H7 (cell line): ENCODE data around the gene WDHD1. TPM values are rescaled to one million over a fixed set of nuclear protein-coding genes. Genes with fewer than 3 reads are reported as not detected.
A peak's percentile ranks its signal among the peaks of the same experiment; 100 is the strongest.
"Not testable (repeated sequence)": the region's sequence is repeated elsewhere in the genome, so short reads cannot be mapped to it uniquely, and the experiment has no call there.

Source experiments
- DNase-seq: peaks from one replicate; pipeline ENCODE4 v3.0.0; 2012
- H3K27me3 ChIP-seq: 2 replicates; pipeline ENCODE4 v1.6.0; 2011; ENCODE audit warnings: mild to moderate bottlenecking, low read length; ENCODE audit not compliant: control insufficient read depth, insufficient read depth
- H3K36me3 ChIP-seq: replicated peaks from 2 replicates; pipeline ENCODE4 v1.5.1; 2011; ENCODE audit warnings: low read length; ENCODE audit not compliant: control insufficient read depth, insufficient read depth
- H3K4me3 ChIP-seq: 2 replicates; pipeline ENCODE4 v1.5.1; 2011; ENCODE audit warnings: low read depth, mild to moderate bottlenecking, control low read depth, low read length, moderate library complexity; ENCODE audit not compliant: insufficient read depth
- total RNA-seq: library from RNA; depleted of rRNA; stranded (reverse); fragments of >200 nt; shearing (Covaris generic); gene quantifications from 2 replicates; pipeline ENCODE4 v1.2.3, GENCODE V29; 2014

WDHD1 gene
- total RNA-seq, 1 experiment from 2014 or later: 39.4 TPM

DNA sequence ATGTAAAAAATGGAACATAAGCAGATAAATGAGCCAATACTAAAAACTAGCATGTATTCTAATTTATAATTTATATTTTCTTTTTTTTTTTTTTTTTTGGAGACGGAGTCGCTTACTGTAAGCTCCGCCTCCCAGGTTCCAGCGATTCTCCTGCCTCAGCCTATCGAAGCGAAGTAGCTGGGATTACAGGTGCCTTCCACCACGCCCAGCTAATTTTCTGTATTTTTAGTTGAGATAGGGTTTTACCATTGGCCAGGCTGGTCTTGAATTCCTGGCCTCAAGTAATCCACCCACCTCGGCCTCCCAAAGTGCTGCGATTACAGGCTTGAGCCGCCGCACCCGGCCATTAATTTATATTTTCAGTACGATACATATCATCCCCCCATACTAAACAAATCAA, 27.2 kb upstream of the WDHD1 start:
- no peak for DNase-seq
- no peaks in the 10 kb centered on the region for H3K27me3 ChIP-seq
- H3K36me3 ChIP-seq: no peaks in the 10 kb centered on the region; the same call in none of the 2 replicates
- H3K4me3 ChIP-seq: no peak overlapping the region

DNA sequence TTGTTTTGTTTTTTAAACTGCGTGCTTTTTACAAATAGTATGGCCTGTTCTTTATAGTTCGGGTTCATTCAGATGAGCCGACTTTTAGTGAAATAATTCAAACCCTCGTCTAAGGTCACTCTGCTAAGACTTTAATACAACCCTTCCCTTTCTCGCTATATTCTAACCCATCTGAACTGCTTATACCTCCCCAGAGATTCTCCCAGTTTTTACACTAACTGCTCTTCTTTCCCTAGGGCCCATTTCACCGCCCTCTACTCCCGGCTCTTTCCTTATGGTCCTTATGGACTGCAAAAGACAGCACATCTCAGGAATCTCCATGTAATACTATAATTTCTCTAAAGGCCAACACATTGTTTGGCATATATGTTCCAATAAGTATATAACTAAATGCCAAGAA, 26.6 kb upstream of the WDHD1 start:
- DNase-seq: no peak
- Histone ChIP-seq H3K27me3 (no peaks in the 10 kb centered on the region), H3K36me3 (no peaks in the 10 kb centered on the region; the same call in 1 of the 2 replicates), H3K4me3 (no peak overlapping the region)

DNA sequence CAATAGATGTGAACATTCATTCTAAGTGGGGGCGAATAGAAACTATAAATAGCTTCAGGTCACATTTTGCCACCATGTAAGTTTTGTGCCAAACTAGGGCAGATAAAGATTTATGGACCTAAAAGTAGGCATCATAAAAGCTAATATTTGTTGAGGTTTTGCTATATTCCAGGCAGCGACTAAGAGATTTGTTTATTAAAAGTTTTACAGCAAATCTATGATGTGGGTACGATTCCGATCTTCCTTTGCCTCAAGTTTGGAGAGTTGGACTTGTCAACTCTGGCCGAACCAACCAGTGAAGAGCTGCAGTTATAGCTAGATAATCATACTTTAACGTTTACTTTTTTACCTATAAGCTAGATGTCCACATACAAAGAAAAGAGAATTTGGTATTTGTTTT, 26.1 kb upstream of the WDHD1 start:
- no peak for DNase-seq
- Histone ChIP-seq H3K27me3 (no peaks in the 10 kb centered on the region), H3K36me3 (no peaks in the 10 kb centered on the region; the same call in 1 of the 2 replicates), H3K4me3 (no peak overlapping the region)

- DNase-seq: no peak
- Histone ChIP-seq H3K36me3 (no peaks in the 10 kb centered on the region), H3K27me3 (no peaks in the 10 kb centered on the region), H3K4me3 (peak overlapping the region; percentile 100)
Measured at GRCh38 chr14:55052269-55052930, 25.5 kb upstream of the WDHD1 start.

GRCh38 chr14:55051423-55052268, 24.7 kb upstream of the WDHD1 start, which contains the start of gene MAPK1IP1L:
TSS of gene MAPK1IP1L (plus strand) at chr14:55051647. CDS start at chr14:55061684, 10,037 bp downstream.
- peak; percentile 99 for DNase-seq
- Histone ChIP-seq H3K4me3 (peak within 1 kb of the TSS; percentile 100), H3K27me3 (no peaks in the 10 kb centered on the region), H3K36me3 (no peaks in the 10 kb centered on the region)

- H3K36me3 ChIP-seq: no peaks in the 10 kb centered on the region
- H3K27me3 ChIP-seq: no peaks in the 10 kb centered on the region
- no peak for DNase-seq
- H3K4me3 ChIP-seq: peak overlapping the region; percentile 42
Measured at GRCh38 chr14:55051165-55051422, 24.2 kb upstream of the WDHD1 start.

GRCh38 chr14:55048900-55049436, 22.1 kb upstream of the WDHD1 start:
- DNase-seq: no peak
- Histone ChIP-seq H3K4me3 (no peak overlapping the region), H3K27me3 (no peaks in the 10 kb centered on the region), H3K36me3 (peaks cover under 1% of the 10 kb centered on the region)

GRCh38 chr14:55047301-55048053, 20.6 kb upstream of the WDHD1 start:
- Histone ChIP-seq H3K36me3 (peaks cover 8% of the 10 kb centered on the region), H3K4me3 (no peak overlapping the region), H3K27me3 (peaks cover 4% of the 10 kb centered on the region; the same call in 1 of the 2 replicates)
- DNase-seq: no peak

DNA sequence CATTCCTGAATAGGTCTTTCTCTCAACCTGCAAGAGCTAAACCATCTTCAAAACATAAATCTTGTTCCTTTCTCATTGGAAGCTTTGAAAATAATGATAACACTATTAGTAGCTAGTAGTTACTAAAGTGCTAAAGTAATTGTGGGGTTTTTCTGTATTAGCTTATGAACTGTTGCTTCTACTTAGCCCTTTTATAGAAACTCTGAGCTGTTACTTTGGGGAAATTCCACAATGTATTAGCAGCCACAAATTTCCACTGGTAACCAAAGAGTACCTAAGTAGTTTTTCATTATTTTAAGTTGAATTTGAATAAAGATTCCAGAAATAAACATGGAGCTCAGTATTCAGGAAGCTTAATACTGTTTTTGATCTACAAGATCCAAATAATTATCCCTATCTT, 18.2 kb upstream of the WDHD1 start:
- Histone ChIP-seq H3K27me3 (peaks cover 4% of the 10 kb centered on the region; the same call in 1 of the 2 replicates), H3K4me3 (no peak overlapping the region), H3K36me3 (peaks cover 8% of the 10 kb centered on the region)
- DNase-seq: no peak

DNA sequence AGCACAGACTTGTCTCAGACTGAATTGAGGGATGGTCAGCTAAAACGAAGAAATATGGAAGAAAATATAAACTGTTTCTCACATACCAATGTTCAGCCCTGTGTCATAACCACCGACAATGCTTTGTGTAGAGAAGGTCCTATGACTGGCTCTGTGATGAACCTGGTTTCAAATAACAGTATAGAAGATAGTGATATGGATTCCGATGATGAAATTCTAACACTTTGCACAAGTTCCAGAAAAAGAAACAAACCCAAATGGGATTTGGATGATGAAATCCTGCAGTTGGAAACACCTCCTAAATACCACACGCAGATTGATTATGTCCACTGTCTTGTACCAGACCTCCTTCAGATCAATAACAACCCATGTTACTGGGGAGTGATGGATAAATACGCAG, 16.6 kb upstream of the WDHD1 start:
- Histone ChIP-seq H3K27me3 (peaks cover 4% of the 10 kb centered on the region; the same call in 1 of the 2 replicates), H3K4me3 (no peak overlapping the region), H3K36me3 (peaks cover 8% of the 10 kb centered on the region)
- no peak for DNase-seq

DNA sequence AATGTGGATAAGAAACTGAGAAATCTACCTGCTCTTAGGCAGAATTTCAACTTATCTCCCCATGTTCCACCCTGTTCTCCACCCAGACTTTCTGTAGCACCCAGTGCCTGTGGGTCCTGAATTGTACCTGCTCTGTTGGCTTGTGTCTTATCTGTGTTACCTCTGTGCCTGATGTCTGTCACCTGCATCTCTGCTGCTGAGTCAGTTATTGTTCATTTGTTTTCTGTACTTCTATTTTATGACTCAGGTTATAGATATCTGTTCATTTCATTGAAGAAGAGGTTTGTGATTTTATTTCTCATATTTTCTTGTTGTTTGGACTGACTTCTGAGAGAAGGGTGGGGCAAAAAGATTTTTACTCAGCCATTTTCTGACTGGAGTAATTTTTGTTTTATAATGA, 11.8 kb upstream of the WDHD1 start:
- Histone ChIP-seq H3K4me3 (no peak overlapping the region), H3K27me3 (peaks cover 4% of the 10 kb centered on the region; the same call in 1 of the 2 replicates), H3K36me3 (peaks cover 7% of the 10 kb centered on the region)
- DNase-seq: no peak

GRCh38 chr14:55037995-55038394, 11.1 kb upstream of the WDHD1 start:
- H3K4me3 ChIP-seq, DNase-seq, H3K27me3 ChIP-seq, H3K36me3 ChIP-seq: not testable (repeated sequence)

- no peak for DNase-seq
- H3K4me3 ChIP-seq: no peak overlapping the region
Measured at GRCh38 chr14:55031190-55031589, 4.3 kb upstream of the WDHD1 start.

DNA sequence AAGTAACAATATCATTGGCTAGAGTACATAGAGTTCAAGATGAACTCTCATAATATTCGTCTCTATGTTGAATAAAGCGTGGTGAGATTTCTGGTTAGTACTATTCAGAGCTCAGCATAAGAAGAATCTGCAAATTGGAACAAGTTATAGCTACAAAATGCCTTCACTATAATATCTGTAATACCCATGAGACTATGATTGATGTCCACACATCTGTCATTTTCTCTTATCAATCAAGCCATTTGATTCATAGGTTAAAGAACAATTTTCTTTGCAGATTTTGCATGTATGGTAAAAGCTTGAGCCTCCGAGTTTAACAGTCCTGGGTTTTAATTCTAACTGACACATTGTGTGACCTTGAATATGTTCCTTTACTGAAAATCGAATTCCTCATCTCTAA, 1.6 kb upstream of the WDHD1 start:
- no peak for DNase-seq

More at GRCh38 chr14:55031190-55031589, 4.3 kb upstream of the WDHD1 start:
- H3K36me3 ChIP-seq: peaks cover 2% of the 10 kb centered on the region; the same call in 1 of the 2 replicates
- no peaks in the 10 kb centered on the region for H3K27me3 ChIP-seq

More for the DNA sequence above, 1.6 kb upstream of the WDHD1 start:
- H3K4me3 ChIP-seq: peak overlapping the region; percentile 88; the same call in 1 of the 2 replicates
- no peaks in the 10 kb centered on the region for H3K27me3 ChIP-seq
- no peaks in the 10 kb centered on the region for H3K36me3 ChIP-seq
